Fibroblast of the aortic adventitia (primary cell): Measurements from ENCODE around the gene MLH1. TPM values are rescaled to one million over a fixed set of nuclear protein-coding genes. Genes with fewer than 3 reads are reported as not detected.

Source experiments
- DNase-seq: peaks from one replicate; pipeline ENCODE4 v3.0.0-alpha.2; 2010; ENCODE audit warnings: low read depth
- H3K4me3 ChIP-seq: 2 replicates; pipeline ENCODE4 v1.5.1; 2011; ENCODE audit warnings: low read depth, mild to moderate bottlenecking, control low read depth, low read length, moderate library complexity
- CTCF ChIP-seq: IDR thresholded peaks from 2 replicates; pipeline ENCODE4 v1.5.1; 2011; ENCODE audit warnings: mild to moderate bottlenecking, low read length, control low read depth, inconsistent platforms; ENCODE audit not compliant: insufficient read depth
- total RNA-seq: library from RNA; depleted of rRNA; stranded (reverse); fragments of >200 nt; gene quantifications from 2 replicates; pipeline ENCODE4 v1.2.3, GENCODE V29; 2012; ENCODE audit warnings: low replicate concordance

The MLH1 gene
- total RNA-seq, 1 donor: 56.5 TPM

DNA sequence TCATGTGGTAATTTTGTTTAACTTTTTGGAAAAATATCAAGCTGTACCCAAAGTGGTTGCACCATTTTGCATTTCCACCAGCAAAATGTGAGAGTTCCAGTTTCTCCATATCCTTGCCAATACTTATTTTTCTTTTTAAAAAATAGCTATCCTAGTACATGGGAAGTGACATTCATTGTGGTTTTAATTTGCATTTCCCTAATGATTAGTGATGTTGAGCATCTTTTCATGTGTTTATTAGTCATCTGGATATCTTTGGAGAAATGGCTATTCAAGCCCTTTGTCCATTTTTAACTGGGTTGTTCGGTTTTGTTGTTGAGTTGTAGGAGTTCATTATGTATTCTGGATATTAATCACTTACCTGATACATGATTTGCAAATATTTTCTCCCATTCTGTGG lies 29.0 kb upstream of the MLH1 start:
- TF ChIP-seq CTCF: no peak
- no peak overlapping the region for H3K4me3 ChIP-seq

GRCh38 chr3:36964817-36965216 lies 28.5 kb upstream of the MLH1 start:
- no peak for DNase-seq
- TF ChIP-seq CTCF: no peak
- no peak overlapping the region for H3K4me3 ChIP-seq

More for the DNA sequence above, 29.0 kb upstream of the MLH1 start:
- no peak for DNase-seq

GRCh38 chr3:36965440-36965839 lies 27.9 kb upstream of the MLH1 start:
- no peak for TF ChIP-seq CTCF
- no peak for DNase-seq
- H3K4me3 ChIP-seq: no peak overlapping the region

GRCh38 chr3:36969085-36969484 lies 24.2 kb upstream of the MLH1 start:
- DNase-seq: no peak
- no peak for TF ChIP-seq CTCF
- no peak overlapping the region for H3K4me3 ChIP-seq

DNA sequence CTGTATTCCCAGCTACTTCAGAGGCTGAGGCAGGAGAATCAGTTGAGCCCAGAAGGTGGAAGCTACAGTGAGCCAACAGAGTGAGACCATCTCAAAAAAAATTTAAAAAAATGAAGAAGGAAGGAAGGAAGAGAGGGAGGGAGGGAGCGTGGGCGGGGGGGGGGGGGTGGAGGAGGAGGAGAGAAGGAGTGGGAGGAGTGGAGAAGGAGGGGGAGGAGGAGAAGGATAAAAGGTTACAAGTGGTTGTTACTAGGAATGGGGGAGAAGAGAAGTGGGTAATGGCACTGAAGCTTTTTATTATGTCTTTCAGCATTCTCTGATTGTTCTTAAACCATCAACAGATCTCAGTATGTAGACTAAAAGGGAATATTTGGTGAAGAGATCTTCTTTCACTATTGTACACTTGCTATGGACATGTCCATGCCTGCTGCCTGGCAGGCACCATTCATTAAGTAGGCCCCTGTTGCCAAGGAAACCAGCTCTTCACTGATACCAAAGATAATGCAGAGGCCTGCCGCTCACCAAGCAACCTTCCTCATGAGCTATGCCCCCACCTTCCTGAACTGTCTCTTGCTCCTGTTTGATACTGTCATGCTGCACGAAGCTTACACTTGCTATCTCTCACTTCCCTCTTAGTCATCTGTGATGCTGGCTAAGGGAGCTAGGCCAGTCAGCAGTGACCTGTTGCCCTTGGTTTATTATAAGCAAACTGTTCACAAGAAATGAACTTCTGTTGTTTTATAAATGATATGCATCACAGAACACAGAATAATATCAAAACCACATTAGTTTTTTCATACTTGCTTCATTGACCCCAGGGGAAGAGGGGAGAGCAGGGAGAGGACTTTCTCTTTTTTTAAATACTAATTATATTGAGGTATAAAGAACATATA lies 23.5 kb upstream of the MLH1 start:
- TF ChIP-seq CTCF: no peak
- no peak overlapping the region for H3K4me3 ChIP-seq
- peak; percentile 63 for DNase-seq

- no peak for DNase-seq
- no peak for TF ChIP-seq CTCF
- H3K4me3 ChIP-seq: no peak overlapping the region
Measured at GRCh38 chr3:36972163-36972562, 21.2 kb upstream of the MLH1 start.

DNA sequence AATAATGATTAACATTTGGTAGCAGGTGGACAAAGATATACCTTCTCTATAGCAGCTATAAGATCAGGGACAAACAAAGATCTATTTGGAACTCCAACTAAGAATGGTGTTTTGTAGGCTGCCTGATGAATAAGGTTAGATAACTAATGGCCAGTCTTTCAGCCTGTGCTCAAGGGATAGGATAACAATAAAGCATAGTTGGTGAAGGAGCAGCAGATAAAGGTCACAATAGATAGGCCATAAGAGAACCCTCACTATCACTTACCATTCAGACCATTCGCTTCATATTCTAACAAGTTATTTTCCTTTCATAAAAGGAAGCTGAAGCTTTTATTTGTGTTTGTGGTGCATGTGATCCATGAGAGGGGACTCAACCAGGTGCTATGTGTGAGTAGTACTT lies 20.2 kb upstream of the MLH1 start:
- DNase-seq: no peak
- H3K4me3 ChIP-seq: no peak overlapping the region
- no peak for TF ChIP-seq CTCF
